Karpas-422 (cell line): ENCODE measurements around the gene SPTLC3. TPM values are rescaled to one million over a fixed set of nuclear protein-coding genes. Genes with fewer than 3 reads are reported as not detected.
"Not testable (repeated sequence)": the region's sequence is repeated elsewhere in the genome, so short reads cannot be mapped to it uniquely, and the experiment has no call there.

Experiments used
- DNase-seq: peaks from one replicate; pipeline ENCODE4 v3.0.0-alpha.2; 2015
- H2AFZ ChIP-seq: fragments of 200-600 bp; sonication (generic); 2 replicates; pipeline ENCODE4 v1.6.1; 2014; ENCODE audit warnings: antibody characterized with exemption, low read length, mixed read lengths
- H3K27ac ChIP-seq: fragments of 200-600 bp; sonication (generic); 2 replicates; pipeline ENCODE4 v1.5.1; 2014; ENCODE audit warnings: mild to moderate bottlenecking, low read length, moderate library complexity
- H3K27me3 ChIP-seq: fragments of 200-600 bp; sonication (generic); 2 replicates; pipeline ENCODE4 v1.6.1; 2014; ENCODE audit warnings: low read length, mixed read lengths
- H3K36me3 ChIP-seq: fragments of 200-600 bp; sonication (generic); 2 replicates; pipeline ENCODE4 v1.6.1; 2014; ENCODE audit warnings: low read length, mixed read lengths; ENCODE audit not compliant: insufficient read depth
- H3K4me1 ChIP-seq: fragments of 200-600 bp; sonication (generic); 2 replicates; pipeline ENCODE4 v1.6.1; 2014; ENCODE audit warnings: mild to moderate bottlenecking, low read length, mixed read lengths
- H3K4me2 ChIP-seq: fragments of 200-600 bp; sonication (generic); 2 replicates; pipeline ENCODE4 v1.6.1; 2014; ENCODE audit warnings: low read length, low read depth, mild to moderate bottlenecking; ENCODE audit not compliant: poor library complexity, severe bottlenecking
- H3K4me3 ChIP-seq: fragments of 200-600 bp; sonication (generic); 2 replicates; pipeline ENCODE4 v1.5.1; 2014; ENCODE audit warnings: mild to moderate bottlenecking, antibody characterized with exemption, low read length, mixed read lengths
- H3K79me2 ChIP-seq: fragments of 200-600 bp; sonication (generic); 2 replicates; pipeline ENCODE4 v1.6.1; 2014; ENCODE audit warnings: mild to moderate bottlenecking, low read length, mixed read lengths
- H3K9ac ChIP-seq: fragments of 200-600 bp; sonication (generic); 2 replicates; pipeline ENCODE4 v1.6.0; 2014; ENCODE audit warnings: low read length
- H3K9me2 ChIP-seq: fragments of 200-600 bp; sonication (generic), shearing (Covaris generic); replicated peaks from 2 replicates; pipeline ENCODE4 v1.6.0; 2014; ENCODE audit warnings: mild to moderate bottlenecking, low read length, moderate library complexity; ENCODE audit not compliant: insufficient read depth
- H3K9me3 ChIP-seq: fragments of 300-700, 200-600 bp; sonication (generic); 2 replicates; pipeline ENCODE4 v1.6.1; 2014; ENCODE audit warnings: low read length, mixed read lengths
- H4K20me1 ChIP-seq: fragments of 200-600 bp; sonication (generic); 2 replicates; pipeline ENCODE4 v1.6.1; 2014; ENCODE audit warnings: mild to moderate bottlenecking, antibody characterized with exemption, low read length, low read depth; ENCODE audit not compliant: insufficient read depth
- total RNA-seq: library from RNA; depleted of rRNA; stranded (reverse); fragments of >200 nt; shearing (Covaris generic); gene quantifications from 2 replicates; pipeline ENCODE4 v1.2.3, GENCODE V29; 2014; ENCODE audit warnings: low replicate concordance

The SPTLC3 gene
- total RNA-seq, 1 experiment from 2014 or later = not detected

GRCh38 chr20:12978613-12979495 is 29.9 kb upstream of the SPTLC3 start:
- H3K9me2 ChIP-seq = no peaks in the 10 kb centered on the region
- H3K9ac ChIP-seq = no peak overlapping the region
- no peaks in the 10 kb centered on the region for H3K79me2 ChIP-seq
- H4K20me1 ChIP-seq = no peaks in the 10 kb centered on the region
- H2AFZ ChIP-seq = no peak overlapping the region
- H3K36me3 ChIP-seq = no peaks in the 10 kb centered on the region
- DNase-seq = no peak
- H3K4me3 ChIP-seq = no peak overlapping the region
- H3K9me3 ChIP-seq = no peaks in the 10 kb centered on the region
- no peaks in the 10 kb centered on the region for H3K27me3 ChIP-seq
- no peak overlapping the region for H3K27ac ChIP-seq
- no peaks in the 10 kb centered on the region for H3K4me1 ChIP-seq
- no peak overlapping the region for H3K4me2 ChIP-seq

GRCh38 chr20:12979713-12980112 is 29.1 kb upstream of the SPTLC3 start:
- not testable (repeated sequence) for DNase-seq, H3K9ac ChIP-seq, H3K9me2 ChIP-seq, H3K27ac ChIP-seq, H3K79me2 ChIP-seq, H3K27me3 ChIP-seq, H3K36me3 ChIP-seq, H4K20me1 ChIP-seq, H3K4me1 ChIP-seq, H3K9me3 ChIP-seq, H2AFZ ChIP-seq, H3K4me2 ChIP-seq, H3K4me3 ChIP-seq

GRCh38 chr20:12982098-12982497 is 26.7 kb upstream of the SPTLC3 start:
- H3K27ac ChIP-seq = no peak overlapping the region
- H3K79me2 ChIP-seq = no peaks in the 10 kb centered on the region
- no peak overlapping the region for H3K9ac ChIP-seq
- H3K4me2 ChIP-seq = no peak overlapping the region
- H3K9me2 ChIP-seq = no peaks in the 10 kb centered on the region
- no peaks in the 10 kb centered on the region for H3K9me3 ChIP-seq
- H4K20me1 ChIP-seq = no peaks in the 10 kb centered on the region
- no peaks in the 10 kb centered on the region for H3K36me3 ChIP-seq
- no peak for DNase-seq
- no peak overlapping the region for H3K4me3 ChIP-seq
- no peaks in the 10 kb centered on the region for H3K4me1 ChIP-seq
- no peak overlapping the region for H2AFZ ChIP-seq
- H3K27me3 ChIP-seq = no peaks in the 10 kb centered on the region

GRCh38 chr20:12984069-12984765 is 24.6 kb upstream of the SPTLC3 start:
- Histone ChIP-seq H3K9me3 (no peaks in the 10 kb centered on the region), H3K4me2 (no peak overlapping the region), H3K27me3 (no peaks in the 10 kb centered on the region), H3K27ac (no peak overlapping the region), H3K9me2 (no peaks in the 10 kb centered on the region), H3K9ac (no peak overlapping the region), H3K36me3 (no peaks in the 10 kb centered on the region), H3K4me1 (no peaks in the 10 kb centered on the region), H2AFZ (no peak overlapping the region), H4K20me1 (no peaks in the 10 kb centered on the region), H3K4me3 (no peak overlapping the region), H3K79me2 (no peaks in the 10 kb centered on the region)
- DNase-seq = no peak

- Histone ChIP-seq H3K4me2 (no peak overlapping the region), H2AFZ (no peak overlapping the region), H4K20me1 (no peaks in the 10 kb centered on the region), H3K27me3 (no peaks in the 10 kb centered on the region), H3K4me3 (no peak overlapping the region), H3K9me2 (no peaks in the 10 kb centered on the region), H3K36me3 (no peaks in the 10 kb centered on the region), H3K27ac (no peak overlapping the region), H3K9me3 (no peaks in the 10 kb centered on the region), H3K9ac (no peak overlapping the region), H3K4me1 (no peaks in the 10 kb centered on the region), H3K79me2 (no peaks in the 10 kb centered on the region)
- no peak for DNase-seq
Measured at GRCh38 chr20:12984863-12985262, 23.9 kb upstream of the SPTLC3 start.

- DNase-seq = no peak
- Histone ChIP-seq H3K9me2 (no peaks in the 10 kb centered on the region), H3K79me2 (no peaks in the 10 kb centered on the region), H3K4me1 (no peaks in the 10 kb centered on the region), H3K4me3 (no peak overlapping the region), H3K27me3 (no peaks in the 10 kb centered on the region), H4K20me1 (no peaks in the 10 kb centered on the region), H3K36me3 (no peaks in the 10 kb centered on the region), H3K27ac (no peak overlapping the region), H3K9me3 (no peaks in the 10 kb centered on the region), H3K9ac (no peak overlapping the region), H2AFZ (no peak overlapping the region), H3K4me2 (no peak overlapping the region)
Measured at GRCh38 chr20:12987261-12987660, 21.5 kb upstream of the SPTLC3 start.

- Histone ChIP-seq H3K9me2 (no peaks in the 10 kb centered on the region), H3K27me3 (no peaks in the 10 kb centered on the region), H4K20me1 (no peaks in the 10 kb centered on the region), H3K4me2 (no peak overlapping the region), H3K4me1 (no peaks in the 10 kb centered on the region), H3K4me3 (no peak overlapping the region), H2AFZ (no peak overlapping the region), H3K9ac (no peak overlapping the region), H3K27ac (no peak overlapping the region), H3K36me3 (no peaks in the 10 kb centered on the region), H3K79me2 (no peaks in the 10 kb centered on the region), H3K9me3 (no peaks in the 10 kb centered on the region)
- DNase-seq = no peak
Measured at GRCh38 chr20:12989586-12990115, 19.1 kb upstream of the SPTLC3 start.

- H3K9ac ChIP-seq = no peak overlapping the region
- no peak overlapping the region for H3K27ac ChIP-seq
- no peak for DNase-seq
- no peak overlapping the region for H3K4me2 ChIP-seq
- no peak overlapping the region for H3K4me3 ChIP-seq
- H2AFZ ChIP-seq = no peak overlapping the region
- no peaks in the 10 kb centered on the region for H3K4me1 ChIP-seq
- no peaks in the 10 kb centered on the region for H3K79me2 ChIP-seq
- no peaks in the 10 kb centered on the region for H3K9me3 ChIP-seq
- H3K36me3 ChIP-seq = no peaks in the 10 kb centered on the region
- no peaks in the 10 kb centered on the region for H3K27me3 ChIP-seq
- no peaks in the 10 kb centered on the region for H4K20me1 ChIP-seq
- no peaks in the 10 kb centered on the region for H3K9me2 ChIP-seq
Measured at GRCh38 chr20:12997128-12997655, 11.6 kb upstream of the SPTLC3 start.
